Fibroblast of pulmonary artery (primary cell): ENCODE data around the gene ATP9B.

Source experiments
- DNase-seq: peaks from one replicate; pipeline ENCODE4 v3.0.0-alpha.2; 2010; ENCODE audit warnings: low read depth
- H3K4me3 ChIP-seq: replicated peaks from 2 replicates; pipeline ENCODE4 v1.5.1; 2011; ENCODE audit warnings: low read depth, mild to moderate bottlenecking, control low read depth, low read length, moderate library complexity
- CTCF ChIP-seq: IDR thresholded peaks from 2 replicates; pipeline ENCODE4 v1.5.1; 2011; ENCODE audit warnings: mild to moderate bottlenecking, control low read depth, low read length, inconsistent platforms; ENCODE audit errors: missing control alignments

The ATP9B gene

GRCh38 chr18:79337184-79337583 is 268.0 kb downstream of the ATP9B start:
- no peak overlapping the region for H3K4me3 ChIP-seq
- no peak for DNase-seq
- no peak for TF ChIP-seq CTCF

DNA sequence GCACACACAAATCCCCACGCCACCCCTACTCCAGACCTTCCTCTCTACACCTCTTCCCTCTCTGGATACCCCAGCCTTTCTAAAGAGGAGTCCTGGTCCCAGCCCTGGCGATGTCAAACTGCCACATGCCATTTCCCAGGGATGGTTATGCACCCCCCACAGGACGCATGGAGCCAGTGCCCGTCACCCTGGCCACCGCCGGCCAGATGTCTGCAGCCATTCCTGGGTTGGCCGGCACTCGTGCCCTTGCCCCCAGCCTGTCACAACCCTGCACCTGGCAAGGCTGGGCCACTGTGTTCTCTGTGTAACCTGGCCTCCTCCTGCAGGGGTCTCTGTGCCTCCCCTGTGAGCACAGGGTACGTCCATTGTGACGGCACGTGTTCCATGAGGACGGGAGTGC is 268.4 kb downstream of the ATP9B start:
- no peak for TF ChIP-seq CTCF
- no peak overlapping the region for H3K4me3 ChIP-seq
- no peak for DNase-seq

- DNase-seq = no peak
- no peak for TF ChIP-seq CTCF
- no peak overlapping the region for H3K4me3 ChIP-seq
Observed at GRCh38 chr18:79339094-79339908, 270.1 kb downstream of the ATP9B start.

DNA sequence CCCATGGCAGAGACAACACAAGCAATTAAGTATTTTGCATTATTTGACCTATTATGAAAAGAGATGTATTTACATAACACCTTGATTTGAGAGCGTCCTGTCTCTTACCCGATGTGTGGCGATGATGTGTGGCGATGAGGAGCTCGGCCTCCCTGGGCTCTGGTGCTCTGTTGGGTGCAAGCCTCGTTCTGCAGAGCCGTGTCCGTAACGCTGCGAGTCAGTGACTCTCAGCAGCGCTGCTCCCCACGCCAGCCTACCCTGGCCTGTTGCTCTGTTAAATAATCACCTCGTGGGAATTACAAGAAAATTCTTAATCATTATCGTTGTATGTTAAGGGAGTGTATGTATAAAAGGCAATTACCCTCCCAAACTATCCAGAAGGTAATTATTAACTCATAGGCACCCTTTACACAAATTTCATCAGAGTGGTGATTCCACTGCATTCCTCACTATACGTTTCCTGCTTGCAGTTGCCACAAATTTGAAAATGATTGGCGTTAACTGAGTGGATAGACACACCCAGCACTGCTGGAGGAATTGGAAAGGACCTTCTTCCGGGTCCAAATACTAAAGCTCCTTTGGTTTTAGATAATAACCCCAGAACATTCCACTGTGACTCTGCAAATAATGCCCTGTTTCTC is 274.5 kb downstream of the ATP9B start:
- no peak for TF ChIP-seq CTCF
- H3K4me3 ChIP-seq = no peak overlapping the region
- no peak for DNase-seq

DNA sequence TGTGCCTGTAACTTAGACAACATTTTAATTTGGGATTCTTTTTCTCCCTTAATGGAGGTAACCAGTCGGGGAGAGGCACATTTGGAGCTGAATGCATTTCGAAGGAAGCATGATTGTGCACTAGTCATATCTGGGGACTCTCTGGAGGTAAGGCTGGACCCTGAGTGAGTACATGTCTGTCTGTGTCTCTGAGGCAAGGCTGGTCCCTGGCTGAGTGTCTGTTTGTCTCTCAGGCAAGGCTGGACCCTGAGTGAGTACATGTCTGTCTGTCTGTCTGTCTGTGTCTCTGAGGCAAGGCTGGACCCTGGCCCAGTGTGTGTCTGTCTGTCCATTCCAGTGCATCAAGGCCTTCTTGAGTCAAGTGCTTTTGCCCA is 275.0 kb downstream of the ATP9B start:
- DNase-seq = no peak
- H3K4me3 ChIP-seq = no peak overlapping the region
- no peak for TF ChIP-seq CTCF

- DNase-seq = no peak
- no peak for TF ChIP-seq CTCF
- no peak overlapping the region for H3K4me3 ChIP-seq
Observed at GRCh38 chr18:79345366-79345765, 276.2 kb downstream of the ATP9B start.
